Ascending aorta (tissue), 2 donors: ENCODE measurements around the gene PRKAR1B. TPM values are rescaled to one million over a fixed set of nuclear protein-coding genes. Genes with fewer than 3 reads are reported as not detected.

Source experiments
- DNase-seq, 2 donors: peaks; one replicate each; pipeline ENCODE4 v3.0.0-alpha.2; 2019; ENCODE audit warnings: low spot score in 2 of 2
- H3K27ac ChIP-seq, 2 donors: fragments of 200-600 bp; sonication (generic); one replicate each; pipeline ENCODE4 v1.5.1; 2016 to 2017; ENCODE audit warnings: mild to moderate bottlenecking in 1 of 2
- H3K27me3 ChIP-seq: fragments of 200-600 bp; sonication (generic); one replicate; pipeline ENCODE4 v1.5.1; 2017
- H3K36me3 ChIP-seq, 2 donors: fragments of 200-600 bp; sonication (generic); one replicate each; pipeline ENCODE4 v1.5.1; 2016
- H3K4me1 ChIP-seq, 2 donors: fragments of 200-600 bp; sonication (generic); one replicate each; pipeline ENCODE4 v1.5.1; 2016 to 2017; ENCODE audit warnings: mild to moderate bottlenecking in 1 of 2
- H3K4me3 ChIP-seq, 2 donors: fragments of 200-600 bp; sonication (generic); one replicate each; pipeline ENCODE4 v1.5.1; 2016 to 2017; ENCODE audit warnings: mild to moderate bottlenecking in 1 of 2
- H3K9me3 ChIP-seq, 2 donors: fragments of 200-600 bp; sonication (generic); one replicate each; pipeline ENCODE4 v1.5.1; 2016
- intact Hi-C: fragments of 100-400 bp; cut with DNase I; formaldehyde crosslinking; loops from one replicate; pipeline ENCODE4 v1.15.1; 2023
- total RNA-seq: library from RNA; depleted of rRNA; stranded (reverse); fragments of >200 nt; gene quantifications from one replicate; pipeline ENCODE4 v1.1.0, GENCODE V29; 2016
- TF ChIP-seq, protein P1 (sequence below), 3 experiments: fragments of 200-600 bp in 2 of 3; fragments of 450-650 bp in 1 of 3; sonication (generic) in 2 of 3; IDR thresholded peaks; one replicate each; pipeline ENCODE4 v1.5.1; 2016 to 2019; ENCODE audit warnings: antibody characterized with exemption in 3 of 3, mild to moderate bottlenecking in 1 of 3, moderate library complexity in 1 of 3

PRKAR1B gene
- total RNA-seq, 1 donor from 2014 or later: 13.0 TPM

DNA sequence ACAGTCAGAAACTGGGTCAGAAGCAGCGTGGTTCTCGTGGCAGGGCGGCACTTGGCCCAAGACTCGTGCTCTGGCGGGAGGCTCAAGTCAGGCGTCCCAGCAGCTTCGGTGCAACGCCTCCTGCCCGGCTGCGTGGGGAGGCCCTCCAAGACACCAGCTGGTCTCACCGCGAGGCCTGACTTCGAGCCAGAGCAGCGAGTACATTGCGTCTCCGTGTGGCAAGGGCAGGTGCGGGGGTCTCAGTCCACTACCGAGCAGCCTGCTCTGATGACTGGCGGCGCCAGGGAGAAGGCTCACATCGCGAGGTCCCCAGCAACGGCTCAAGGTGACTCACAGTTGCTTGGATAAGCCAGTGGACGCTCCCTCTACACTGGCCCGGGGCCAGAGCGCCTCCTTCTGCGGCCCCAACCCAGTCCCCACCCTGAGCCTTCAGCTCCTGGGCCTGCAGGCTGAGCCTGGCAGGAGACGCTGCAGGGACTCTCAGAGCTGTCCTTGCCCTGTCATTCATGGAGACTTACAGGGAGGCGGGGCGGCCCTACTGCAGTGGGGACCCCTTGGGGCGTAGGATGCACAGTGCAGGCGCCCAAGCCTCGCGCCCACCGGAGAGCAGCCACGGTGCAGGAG, 41.9 kb upstream of the PRKAR1B start:
- DNase-seq: no peak
- intact Hi-C loops: no loop called here
- Histone ChIP-seq H3K4me1 (peaks cover 6 to 20% of the 10 kb centered on the region in 2 donors), H3K36me3 (peaks cover 17 to 35% of the 10 kb centered on the region in 2 donors), H3K27me3 (no peaks in the 10 kb centered on the region), H3K4me3 (no peak overlapping the region), H3K27ac (no peak overlapping the region), H3K9me3 (no peaks in the 10 kb centered on the region)
- TF ChIP-seq, protein P1, sequence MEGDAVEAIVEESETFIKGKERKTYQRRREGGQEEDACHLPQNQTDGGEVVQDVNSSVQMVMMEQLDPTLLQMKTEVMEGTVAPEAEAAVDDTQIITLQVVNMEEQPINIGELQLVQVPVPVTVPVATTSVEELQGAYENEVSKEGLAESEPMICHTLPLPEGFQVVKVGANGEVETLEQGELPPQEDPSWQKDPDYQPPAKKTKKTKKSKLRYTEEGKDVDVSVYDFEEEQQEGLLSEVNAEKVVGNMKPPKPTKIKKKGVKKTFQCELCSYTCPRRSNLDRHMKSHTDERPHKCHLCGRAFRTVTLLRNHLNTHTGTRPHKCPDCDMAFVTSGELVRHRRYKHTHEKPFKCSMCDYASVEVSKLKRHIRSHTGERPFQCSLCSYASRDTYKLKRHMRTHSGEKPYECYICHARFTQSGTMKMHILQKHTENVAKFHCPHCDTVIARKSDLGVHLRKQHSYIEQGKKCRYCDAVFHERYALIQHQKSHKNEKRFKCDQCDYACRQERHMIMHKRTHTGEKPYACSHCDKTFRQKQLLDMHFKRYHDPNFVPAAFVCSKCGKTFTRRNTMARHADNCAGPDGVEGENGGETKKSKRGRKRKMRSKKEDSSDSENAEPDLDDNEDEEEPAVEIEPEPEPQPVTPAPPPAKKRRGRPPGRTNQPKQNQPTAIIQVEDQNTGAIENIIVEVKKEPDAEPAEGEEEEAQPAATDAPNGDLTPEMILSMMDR (IDR thresholded peaks at IDR 0.05): no peak

DNA sequence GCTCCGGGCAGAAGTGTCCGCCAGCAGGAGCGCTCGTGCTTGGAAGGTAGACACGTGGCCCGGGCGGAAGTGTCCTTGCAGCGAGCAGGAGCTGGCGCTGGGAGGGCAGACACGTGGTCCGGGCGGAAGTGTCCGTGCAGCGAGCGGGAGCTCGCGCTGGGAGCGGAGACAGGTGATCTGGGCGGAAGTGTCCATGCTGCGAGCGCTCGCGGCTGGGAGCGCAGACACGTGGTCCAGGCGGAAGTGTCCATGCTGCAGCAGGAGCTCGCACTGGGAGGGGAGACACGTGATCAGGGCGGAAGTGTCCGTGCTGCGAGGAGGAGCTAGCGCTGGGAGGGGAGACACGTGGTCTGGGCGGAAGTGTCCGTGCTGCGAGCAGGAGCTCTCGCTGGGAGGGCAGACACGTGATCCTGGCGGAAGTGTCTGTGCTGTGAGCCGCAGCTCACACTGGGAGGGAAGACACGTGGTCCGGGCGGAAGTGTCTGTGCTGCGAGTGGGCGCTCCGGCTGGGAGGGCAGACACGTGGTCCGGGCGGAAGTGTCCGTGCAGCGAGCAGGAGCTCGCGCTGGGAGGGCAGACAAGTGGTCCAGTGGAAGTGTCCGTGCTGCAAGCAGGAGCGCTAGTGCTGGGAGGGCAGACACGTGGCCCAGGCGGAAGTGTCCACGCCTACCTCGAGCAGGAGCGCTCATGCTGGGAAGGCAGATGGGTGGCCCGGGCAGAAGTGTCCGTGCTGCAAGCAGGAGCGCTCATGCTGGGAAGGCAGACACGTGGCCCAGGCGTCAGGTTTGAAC, 41.1 kb upstream of the PRKAR1B start:
- no peak for DNase-seq
- Histone ChIP-seq H3K9me3 (no peaks in the 10 kb centered on the region), H3K4me3 (no peak overlapping the region), H3K27ac (no peak overlapping the region), H3K4me1 (peaks cover 6 to 20% of the 10 kb centered on the region in 2 donors), H3K27me3 (no peaks in the 10 kb centered on the region), H3K36me3 (peaks cover 26 to 44% of the 10 kb centered on the region in 2 donors)
- TF ChIP-seq, protein P1 (IDR thresholded peaks at IDR 0.05): no peak
- intact Hi-C loops: no loop called here

DNA sequence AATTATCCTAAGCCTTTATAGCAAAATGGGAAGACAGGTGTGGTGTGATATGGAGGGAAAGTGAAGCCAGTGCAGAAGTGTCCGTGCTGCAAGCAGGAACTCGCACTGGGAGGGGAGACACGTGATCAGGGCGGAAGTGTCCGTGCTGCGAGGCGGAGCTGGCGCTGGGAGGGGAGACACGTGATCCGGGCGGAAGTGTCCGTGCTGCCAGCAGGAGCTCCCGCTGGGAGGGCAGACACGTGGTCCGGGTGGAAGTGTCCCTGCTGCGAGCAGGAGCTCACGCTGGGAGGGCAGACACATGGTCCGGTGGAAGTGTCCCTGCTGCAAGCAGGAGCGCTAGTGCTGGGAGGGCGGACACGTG, 40.5 kb upstream of the PRKAR1B start:
- TF ChIP-seq, protein P1 (IDR thresholded peaks at IDR 0.05): no peak
- intact Hi-C loops: no loop called here
- no peak for DNase-seq
- no peak overlapping the region for H3K27ac ChIP-seq
- H3K4me1 ChIP-seq: peaks cover 6 to 20% of the 10 kb centered on the region in 2 donors
- H3K9me3 ChIP-seq: no peaks in the 10 kb centered on the region
- no peaks in the 10 kb centered on the region for H3K27me3 ChIP-seq
- H3K36me3 ChIP-seq: peaks cover 32 to 46% of the 10 kb centered on the region in 2 donors
- no peak overlapping the region for H3K4me3 ChIP-seq

DNA sequence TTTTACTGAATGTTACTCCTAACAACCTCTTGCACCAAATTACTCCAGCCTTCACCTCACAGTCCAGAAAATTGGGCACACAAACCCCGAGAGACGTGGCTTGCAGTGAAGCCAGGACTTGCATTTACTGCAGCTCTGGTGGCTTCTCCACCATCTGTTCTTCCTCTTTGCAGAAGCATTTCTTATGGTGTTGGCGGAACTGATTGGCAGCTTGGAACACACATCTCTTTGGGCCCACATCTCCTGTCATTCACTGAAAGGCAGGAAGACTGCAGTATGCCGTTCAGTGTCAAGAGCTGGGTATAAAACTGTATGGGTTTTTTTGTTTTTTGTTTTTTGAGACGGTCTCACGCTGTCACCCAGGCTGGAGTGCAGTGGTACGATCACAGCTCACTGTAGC, 38.3 kb upstream of the PRKAR1B start:
- no peak overlapping the region for H3K27ac ChIP-seq
- no peaks in the 10 kb centered on the region for H3K9me3 ChIP-seq
- intact Hi-C loops: no loop called here
- no peaks in the 10 kb centered on the region for H3K27me3 ChIP-seq
- DNase-seq: no peak
- no peak overlapping the region for H3K4me3 ChIP-seq
- TF ChIP-seq, protein P1 (IDR thresholded peaks at IDR 0.05): no peak
- peaks cover 39 to 55% of the 10 kb centered on the region in 2 donors for H3K36me3 ChIP-seq
- peaks cover 0 to 1% of the 10 kb centered on the region in 2 donors for H3K4me1 ChIP-seq

DNA sequence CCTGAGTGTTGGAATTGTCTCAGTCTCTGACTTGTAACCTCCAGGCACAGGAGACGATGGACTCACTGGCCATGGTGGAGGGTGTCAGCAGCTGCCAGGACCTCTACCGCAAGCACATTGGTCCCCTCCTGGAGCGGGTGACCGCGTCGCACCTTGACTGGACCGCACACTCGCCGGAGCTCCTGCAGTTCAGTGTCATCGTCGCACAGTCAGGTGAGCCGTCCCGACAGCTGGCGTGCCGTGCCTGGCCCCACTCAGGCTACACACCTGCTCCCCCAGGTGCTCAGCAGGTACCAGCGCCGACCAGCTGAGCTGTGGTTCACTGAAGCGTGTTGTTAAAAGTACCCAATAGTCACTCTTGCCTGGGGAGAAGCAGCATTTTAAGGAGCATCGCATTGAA, 36.7 kb upstream of the PRKAR1B start:
- Histone ChIP-seq H3K27me3 (no peaks in the 10 kb centered on the region), H3K9me3 (no peaks in the 10 kb centered on the region), H3K4me1 (no peaks in the 10 kb centered on the region), H3K36me3 (peaks cover 46 to 66% of the 10 kb centered on the region in 2 donors), H3K27ac (no peak overlapping the region), H3K4me3 (no peak overlapping the region)
- TF ChIP-seq, protein P1 (IDR thresholded peaks at IDR 0.05): no peak
- no peak for DNase-seq
- intact Hi-C loops: no loop called here
